KMS-11 (cell line): ENCODE measurements around the gene PM20D2.

Experiments
- H2AFZ ChIP-seq: fragments of 200-600 bp; sonication (generic); 2 replicates; pipeline ENCODE4 v1.6.1; 2016; ENCODE audit warnings: antibody characterized with exemption, mixed run types, low read depth
- H3K27ac ChIP-seq: fragments of 200-600 bp; sonication (generic); 2 replicates; pipeline ENCODE4 v1.6.1; 2016; ENCODE audit warnings: mild to moderate bottlenecking, mixed run types
- H3K27me3 ChIP-seq: fragments of 200-600 bp; sonication (generic); 2 replicates; pipeline ENCODE4 v1.6.1; 2017; ENCODE audit warnings: mild to moderate bottlenecking, low read depth, mixed run types, moderate library complexity; ENCODE audit not compliant: insufficient read depth
- H3K36me3 ChIP-seq: fragments of 200-600 bp; sonication (generic); 2 replicates; pipeline ENCODE4 v1.6.1; 2017; ENCODE audit warnings: mild to moderate bottlenecking, mixed run types; ENCODE audit not compliant: insufficient read depth
- H3K4me1 ChIP-seq: fragments of 200-600 bp; sonication (generic); 2 replicates; pipeline ENCODE4 v1.6.1; 2016; ENCODE audit warnings: mild to moderate bottlenecking, low read depth, mixed run types; ENCODE audit not compliant: poor library complexity, severe bottlenecking
- H3K4me2 ChIP-seq: fragments of 200-600 bp; sonication (generic); 2 replicates; pipeline ENCODE4 v1.7.0; 2016; ENCODE audit warnings: mild to moderate bottlenecking, mixed run types
- H3K4me3 ChIP-seq: fragments of 200-600 bp; sonication (generic); IDR thresholded peaks from 2 replicates; pipeline ENCODE4 v1.6.1; 2017; ENCODE audit warnings: low read depth, low read length, mixed read lengths; ENCODE audit not compliant: insufficient read depth
- H3K79me2 ChIP-seq: fragments of 200-600 bp; sonication (generic); 2 replicates; pipeline ENCODE4 v1.6.1; 2016; ENCODE audit warnings: low read depth, mixed run types; ENCODE audit not compliant: insufficient read depth
- H3K9ac ChIP-seq: fragments of 200-600 bp; sonication (generic); 2 replicates; pipeline ENCODE4 v1.6.1; 2016; ENCODE audit warnings: mild to moderate bottlenecking, mixed run types
- H4K20me1 ChIP-seq: fragments of 200-600 bp; sonication (generic); 2 replicates; pipeline ENCODE4 v1.6.1; 2016; ENCODE audit warnings: mild to moderate bottlenecking, mixed run types; ENCODE audit not compliant: insufficient read depth
- CTCF ChIP-seq: fragments of 200-600 bp; sonication (generic); conservative IDR thresholded peaks from 2 replicates; pipeline ENCODE4 v1.6.1; 2017; ENCODE audit warnings: low read depth, mild to moderate bottlenecking, antibody characterized with exemption, low read length, moderate library complexity, mixed read lengths

PM20D2 gene

DNA sequence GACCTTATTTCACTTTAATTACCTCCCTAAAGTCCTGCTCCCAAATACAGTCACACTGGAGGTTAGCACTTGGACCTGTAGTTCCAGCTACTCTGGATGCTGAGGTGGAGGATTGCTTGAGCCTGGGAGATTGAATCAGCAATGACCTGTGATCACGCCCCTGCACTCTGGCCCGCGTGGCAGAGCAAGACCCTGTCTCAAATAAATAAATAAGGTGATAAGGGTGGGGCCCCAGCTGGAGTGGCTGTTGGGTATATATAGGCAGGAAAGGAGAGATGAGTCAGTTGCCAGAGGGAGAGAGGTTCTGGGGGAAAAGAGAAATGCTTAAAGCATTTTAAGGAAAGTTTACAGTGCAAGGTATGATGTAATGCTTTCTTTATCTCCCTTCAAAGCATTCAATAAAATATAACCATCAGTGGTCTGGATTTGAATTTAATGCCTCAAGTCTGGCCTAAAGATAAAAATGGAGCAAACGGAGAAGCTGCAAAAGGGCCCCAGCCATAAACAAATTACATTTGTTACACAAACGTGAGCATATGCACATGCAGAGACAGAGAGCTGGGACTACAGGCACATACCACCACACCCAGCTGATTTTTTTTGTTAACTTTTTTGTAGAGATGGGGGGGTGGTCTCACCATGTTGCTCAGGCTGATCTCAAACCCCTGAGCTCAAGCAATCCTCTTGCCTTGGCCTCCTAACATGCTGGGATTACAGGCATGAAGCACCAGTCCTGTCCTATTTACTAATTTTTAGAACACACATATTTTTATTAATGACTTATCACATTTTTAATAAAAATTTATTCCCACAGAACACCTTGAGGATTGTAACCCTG lies 6.1 kb upstream of the PM20D2 start:
- Histone ChIP-seq H3K27ac (no peak overlapping the region), H4K20me1 (no peaks in the 10 kb centered on the region), H3K4me2 (no peak overlapping the region), H3K4me1 (peaks cover 7% of the 10 kb centered on the region), H3K79me2 (no peaks in the 10 kb centered on the region), H3K36me3 (no peaks in the 10 kb centered on the region), H3K9ac (no peak overlapping the region), H3K27me3 (no peaks in the 10 kb centered on the region), H3K4me3 (no peak overlapping the region), H2AFZ (no peak overlapping the region)
- no peak for TF ChIP-seq CTCF

GRCh38 chr6:89140347-89141156 lies 5.3 kb upstream of the PM20D2 start:
- no peak overlapping the region for H3K27ac ChIP-seq
- H4K20me1 ChIP-seq: no peaks in the 10 kb centered on the region
- H3K4me1 ChIP-seq: peaks cover 15% of the 10 kb centered on the region
- H2AFZ ChIP-seq: no peak overlapping the region
- no peak overlapping the region for H3K4me2 ChIP-seq
- no peak overlapping the region for H3K4me3 ChIP-seq
- TF ChIP-seq CTCF: no peak
- no peaks in the 10 kb centered on the region for H3K79me2 ChIP-seq
- no peak overlapping the region for H3K9ac ChIP-seq
- no peaks in the 10 kb centered on the region for H3K27me3 ChIP-seq
- no peaks in the 10 kb centered on the region for H3K36me3 ChIP-seq

- no peak overlapping the region for H2AFZ ChIP-seq
Measured at GRCh38 chr6:89144354-89144906, 1.4 kb upstream of the PM20D2 start.

More at GRCh38 chr6:89144354-89144906, 1.4 kb upstream of the PM20D2 start:
- no peaks in the 10 kb centered on the region for H3K27me3 ChIP-seq
- no peak overlapping the region; the same call in 1 of the 2 replicates for H3K9ac ChIP-seq
- H3K4me1 ChIP-seq: peaks cover 29% of the 10 kb centered on the region
- peaks cover 30% of the 10 kb centered on the region for H3K79me2 ChIP-seq
- H3K27ac ChIP-seq: peak overlapping the region; percentile 94; the same call in 1 of the 2 replicates
- H3K4me3 ChIP-seq: no peak overlapping the region
- H4K20me1 ChIP-seq: no peaks in the 10 kb centered on the region
- no peaks in the 10 kb centered on the region for H3K36me3 ChIP-seq
- no peak for TF ChIP-seq CTCF
- H3K4me2 ChIP-seq: peak overlapping the region; percentile 62
